GM10248 (cell line): Measurements from ENCODE around the gene NRP2.

Experiments
- CTCF ChIA-PET: fragments of 300-600 bp; sonication (Branson Sonifier 250); formaldehyde crosslinking; extraction: SDS; loops from one replicate; lab custom pipeline; 2021; ENCODE audit warnings: antibody characterized with exemption; lab: Yijun Ruan, JAX
- POLR2A ChIA-PET: fragments of 350-650 bp; sonication (Branson Sonifier 250); formaldehyde crosslinking; extraction: SDS; loops from one replicate; lab custom pipeline; 2020; ENCODE audit warnings: antibody characterized with exemption; lab: Yijun Ruan, JAX
- DNase-seq: peaks from one replicate; pipeline ENCODE4 v3.0.0; 2012; ENCODE audit errors: extremely low spot score
- CTCF ChIP-seq: IDR thresholded peaks from 2 replicates; pipeline ENCODE4 v1.5.1; 2012; ENCODE audit warnings: mild to moderate bottlenecking, low read depth; ENCODE audit errors: extremely low read depth, missing control alignments, control extremely low read depth

The NRP2 gene

GRCh38 chr2:205802941-205803340, 120.6 kb downstream of the NRP2 start:
- ChIA-PET POLR2A (no interaction called here), CTCF (no interaction called here)
- no peak for TF ChIP-seq CTCF
- DNase-seq, result no peak

- POLR2A ChIA-PET, result no interaction called here
- CTCF ChIA-PET, result no interaction called here
- no peak for DNase-seq
- no peak for TF ChIP-seq CTCF
Measured at GRCh38 chr2:205803500-205803899, 121.2 kb downstream of the NRP2 start.

- ChIA-PET CTCF (interaction anchor here (1.4 kb wide), 1 partner anchor 29 kb away, joined by 6 read pairs; no protein-coding TSS in a partner anchor), POLR2A (no interaction called here)
- DNase-seq, result no peak
- no peak for TF ChIP-seq CTCF
Measured at GRCh38 chr2:205805136-205805535, 122.8 kb downstream of the NRP2 start.

- ChIA-PET CTCF (interaction anchor here (1.2 kb wide), 1 partner anchor 12 kb away, joined by 3 read pairs; no protein-coding TSS in a partner anchor), POLR2A (no interaction called here)
- no peak for TF ChIP-seq CTCF
- DNase-seq, result no peak
Measured at GRCh38 chr2:205806143-205806905, 124.0 kb downstream of the NRP2 start.

- no peak for DNase-seq
- no peak for TF ChIP-seq CTCF
- ChIA-PET CTCF (interaction anchor here (1.2 kb wide), 1 partner anchor 12 kb away, joined by 3 read pairs; no protein-coding TSS in a partner anchor), POLR2A (no interaction called here)
Measured at GRCh38 chr2:205807229-205807628, 124.9 kb downstream of the NRP2 start.

- no peak for DNase-seq
- CTCF ChIA-PET, result no interaction called here
- TF ChIP-seq CTCF, result no peak
- POLR2A ChIA-PET, result no interaction called here
Measured at GRCh38 chr2:205807758-205808157, 125.5 kb downstream of the NRP2 start.
